GM23338 (cell line): ENCODE measurements around the gene CTNNA2. TPM values are rescaled to one million over a fixed set of nuclear protein-coding genes. Genes with fewer than 3 reads are reported as not detected.

Experiments
- ATAC-seq: fragments of 200-7000 bp; cut with Tn5 transposase; 3 replicates; pipeline ENCODE4 v1.9.1; 2020
- DNase-seq: peaks from one replicate; pipeline ENCODE4 v3.0.0-alpha.2; 2015; ENCODE audit warnings: low spot score
- H2AFZ ChIP-seq: fragments of 200-600 bp; sonication (generic); 2 replicates; pipeline ENCODE4 v1.8.0; 2016; ENCODE audit warnings: antibody characterized with exemption, mild to moderate bottlenecking, moderate library complexity
- H3F3A ChIP-seq: fragments of 200-600 bp; sonication (generic); replicated peaks from 2 replicates; pipeline ENCODE4 v1.8.0; 2017; ENCODE audit warnings: antibody characterized with exemption, mixed run types, low read depth
- H3K27ac ChIP-seq: fragments of 200-600 bp; sonication (generic); 2 replicates; pipeline ENCODE4 v1.6.1; 2016; ENCODE audit warnings: low read depth
- H3K27me3 ChIP-seq: fragments of 200-600 bp; sonication (generic); 2 replicates; pipeline ENCODE4 v1.8.0; 2016; ENCODE audit warnings: mild to moderate bottlenecking, mixed run types, moderate library complexity; ENCODE audit not compliant: insufficient read depth
- H3K36me3 ChIP-seq: fragments of 200-600 bp; sonication (generic); 2 replicates; pipeline ENCODE4 v1.8.0; 2016; ENCODE audit warnings: mild to moderate bottlenecking; ENCODE audit not compliant: insufficient read depth
- H3K4me1 ChIP-seq: fragments of 200-600 bp; sonication (generic); 2 replicates; pipeline ENCODE4 v1.8.0; 2016; ENCODE audit warnings: mild to moderate bottlenecking, moderate library complexity; ENCODE audit not compliant: insufficient read depth
- H3K4me2 ChIP-seq: fragments of 200-600 bp; sonication (generic); 2 replicates; pipeline ENCODE4 v1.7.1; 2017; ENCODE audit warnings: mixed run types
- H3K4me3 ChIP-seq: fragments of 200-600 bp; sonication (generic); 2 replicates; pipeline ENCODE4 v1.6.1; 2016; ENCODE audit warnings: mixed run types
- H3K79me2 ChIP-seq: fragments of 200-600 bp; sonication (generic); replicated peaks from 2 replicates; pipeline ENCODE4 v1.8.0; 2017; ENCODE audit warnings: mild to moderate bottlenecking; ENCODE audit not compliant: insufficient read depth
- H3K9me2 ChIP-seq: fragments of 200-600 bp; sonication (generic); 2 replicates; pipeline ENCODE4 v1.8.0; 2017; ENCODE audit not compliant: insufficient read depth
- H4K20me1 ChIP-seq: fragments of 200-600 bp; sonication (generic); replicated peaks from 2 replicates; pipeline ENCODE4 v1.8.0; 2017; ENCODE audit warnings: mild to moderate bottlenecking; ENCODE audit not compliant: insufficient read depth
- H3K27ac Mint-ChIP-seq: 2 replicates; pipeline ENCODE4 v1.8.0; 2020; ENCODE audit warnings: inconsistent platforms, mild to moderate bottlenecking, moderate library complexity, mixed read lengths
- H3K27me3 Mint-ChIP-seq: 3 replicates; pipeline ENCODE4 v1.8.0; 2022; ENCODE audit warnings: low read depth, mild to moderate bottlenecking, moderate library complexity, mixed read lengths, inconsistent platforms; ENCODE audit not compliant: insufficient read depth, poor library complexity
- H3K36me3 Mint-ChIP-seq: 3 replicates; pipeline ENCODE4 v1.8.0; 2021; ENCODE audit warnings: low read depth, mild to moderate bottlenecking, inconsistent platforms, moderate library complexity, mixed read lengths
- H3K4me1 Mint-ChIP-seq: 3 replicates; pipeline ENCODE4 v1.8.0; 2020; ENCODE audit warnings: mild to moderate bottlenecking, inconsistent platforms, mixed read lengths
- H3K4me3 Mint-ChIP-seq: 3 replicates; pipeline ENCODE4 v1.8.0; 2021; ENCODE audit warnings: moderate library complexity, mild to moderate bottlenecking, inconsistent platforms, mixed read lengths
- H3K9me3 Mint-ChIP-seq: 3 replicates; pipeline ENCODE4 v1.8.0; 2020; ENCODE audit warnings: moderate library complexity, mild to moderate bottlenecking, inconsistent platforms, mixed read lengths
- CREB1 ChIP-seq: fragments of 250-450 bp; sonication (Bioruptor Pico); IDR thresholded peaks from 2 replicates; pipeline ENCODE4 v1.5.0; 2020; ENCODE audit warnings: low read depth, mild to moderate bottlenecking, moderate library complexity
- ETS1 ChIP-seq: IDR thresholded peaks from 2 replicates; pipeline ENCODE4 v1.6.1; 2016; ENCODE audit warnings: antibody characterized with exemption
- EZH2 ChIP-seq: fragments of 200-600 bp; sonication (generic); IDR thresholded peaks from one replicate; pipeline ENCODE4 v1.8.0; 2017; ENCODE audit warnings: antibody characterized with exemption, mild to moderate bottlenecking, low read depth; ENCODE audit not compliant: unreplicated experiment
- EZH2phosphoT487 ChIP-seq: fragments of 200-600 bp; sonication (generic); IDR thresholded peaks from one replicate; pipeline ENCODE4 v1.8.1; 2018; ENCODE audit warnings: antibody characterized with exemption; ENCODE audit not compliant: unreplicated experiment
- JUNB ChIP-seq: IDR thresholded peaks from one replicate; pipeline ENCODE4 v1.6.1; 2016; ENCODE audit warnings: antibody characterized with exemption; ENCODE audit not compliant: unreplicated experiment
- NANOG ChIP-seq: IDR thresholded peaks from 2 replicates; pipeline ENCODE4 v1.6.1; 2016; ENCODE audit warnings: antibody characterized with exemption, borderline replicate concordance
- POLR2AphosphoS5 ChIP-seq: IDR thresholded peaks from 2 replicates; pipeline ENCODE4 v1.6.1; 2016; ENCODE audit warnings: antibody characterized with exemption, low read depth
- REST ChIP-seq: IDR thresholded peaks from one replicate; pipeline ENCODE4 v1.6.1; 2018; ENCODE audit warnings: antibody characterized with exemption; ENCODE audit not compliant: unreplicated experiment
- STAT1 ChIP-seq: IDR thresholded peaks from one replicate; pipeline ENCODE4 v1.6.1; 2016; ENCODE audit warnings: antibody characterized with exemption; ENCODE audit not compliant: unreplicated experiment
- ZNF114 ChIP-seq: fragments of 250-450 bp; sonication (Bioruptor Pico); IDR thresholded peaks from 2 replicates; pipeline ENCODE4 v1.5.0; 2020; ENCODE audit warnings: mild to moderate bottlenecking, moderate library complexity
- ZNF331 ChIP-seq: fragments of 250-450 bp; sonication (Bioruptor Pico); IDR thresholded peaks from 2 replicates; pipeline ENCODE4 v1.5.0; 2020; ENCODE audit warnings: low read depth, mild to moderate bottlenecking, moderate library complexity
- polyA plus RNA-seq: library from polyadenylated mRNA; unstranded; fragments of >200 nt; fragmentation: Nextera tagmentation; extraction: Ambion mirVana; gene quantifications from 2 replicates; pipeline ENCODE4 v1.2.1, GENCODE V29; 2016
- total RNA-seq: library from RNA; depleted of rRNA; stranded (reverse); fragments of >200 nt; shearing (Covaris generic); gene quantifications from 2 replicates; pipeline ENCODE4 v1.2.3, GENCODE V29; 2014
- TF ChIP-seq, protein P1 (sequence below): fragments of 250-450 bp; sonication (Bioruptor Pico); IDR thresholded peaks from 2 replicates; pipeline ENCODE4 v1.5.0; 2020; ENCODE audit warnings: mild to moderate bottlenecking, moderate library complexity
- TF ChIP-seq, protein P2 (sequence below), 2 experiments: fragments of 200-600 bp in 1 of 2; sonication (generic) in 1 of 2; conservative IDR thresholded peaks; 2 replicates each; pipeline versions ENCODE4 v1.5.1 to v1.6.1; 2016 to 2017; ENCODE audit warnings: antibody characterized with exemption in 2 of 2, low read depth in 2 of 2, mild to moderate bottlenecking in 2 of 2, moderate library complexity in 1 of 2

CTNNA2 gene
- total and polyA plus RNA-seq, 2 experiments from 2014 or later, result 6.4 to 15.6 TPM

DNA sequence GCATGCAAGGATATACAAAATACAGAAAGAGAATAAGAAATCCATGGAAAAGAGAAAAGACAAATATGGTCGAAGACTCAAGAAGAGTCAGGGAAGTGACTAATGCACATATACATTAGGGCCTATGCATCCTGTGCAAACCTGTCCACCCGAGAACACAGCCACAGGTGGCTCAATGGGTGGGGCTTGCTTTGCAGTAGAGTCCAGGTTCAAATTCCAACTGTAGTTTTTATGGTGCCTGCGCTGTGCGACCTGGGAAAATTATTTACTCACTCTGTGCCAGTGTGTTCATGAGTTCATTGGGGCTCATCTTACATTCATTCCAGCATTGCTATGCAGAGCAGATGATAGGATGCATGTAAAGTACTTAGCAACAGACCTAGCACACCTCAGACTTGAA is 244.7 kb downstream of the CTNNA2 start:
- ATAC-seq, result no peak
- H3K27ac Mint-ChIP-seq, result no peak overlapping the region

More for the DNA sequence above, 244.7 kb downstream of the CTNNA2 start:
- Mint-ChIP-seq H3K4me1 (peaks cover 15% of the 10 kb centered on the region; the same call in 2 of the 3 replicates), H3K9me3 (no peaks in the 10 kb centered on the region), H3K36me3 (no peaks in the 10 kb centered on the region), H3K27me3 (peaks cover 3% of the 10 kb centered on the region), H3K4me3 (no peak overlapping the region)
- Histone ChIP-seq H3K27ac (no peak overlapping the region), H3K4me2 (no peak overlapping the region), H3K9me2 (0 out of 2 replicates have a peak, but pooled peaks cover 4% of the 10 kb centered on the region), H4K20me1 (no peaks in the 10 kb centered on the region), H3F3A (no peaks in the 10 kb centered on the region), H2AFZ (no peak overlapping the region), H3K36me3 (no peaks in the 10 kb centered on the region), H3K4me3 (no peak overlapping the region), H3K4me1 (0 out of 2 replicates have a peak, but pooled peaks cover 11% of the 10 kb centered on the region), H3K27me3 (no peaks in the 10 kb centered on the region), H3K79me2 (no peaks in the 10 kb centered on the region)
- no peak for TF ChIP-seq STAT1
- TF ChIP-seq ETS1, result no peak
- TF ChIP-seq NANOG, result no peak
- no peak for TF ChIP-seq EZH2
- TF ChIP-seq JUNB, result no peak
- no peak for TF ChIP-seq ZNF331 (CRISPR knock-in tag)
- no peak for TF ChIP-seq ZNF114 (CRISPR knock-in tag)
- TF ChIP-seq EZH2phosphoT487, result no peak
- no peak for TF ChIP-seq CREB1
- no peak for TF ChIP-seq REST
- TF ChIP-seq, protein P1, sequence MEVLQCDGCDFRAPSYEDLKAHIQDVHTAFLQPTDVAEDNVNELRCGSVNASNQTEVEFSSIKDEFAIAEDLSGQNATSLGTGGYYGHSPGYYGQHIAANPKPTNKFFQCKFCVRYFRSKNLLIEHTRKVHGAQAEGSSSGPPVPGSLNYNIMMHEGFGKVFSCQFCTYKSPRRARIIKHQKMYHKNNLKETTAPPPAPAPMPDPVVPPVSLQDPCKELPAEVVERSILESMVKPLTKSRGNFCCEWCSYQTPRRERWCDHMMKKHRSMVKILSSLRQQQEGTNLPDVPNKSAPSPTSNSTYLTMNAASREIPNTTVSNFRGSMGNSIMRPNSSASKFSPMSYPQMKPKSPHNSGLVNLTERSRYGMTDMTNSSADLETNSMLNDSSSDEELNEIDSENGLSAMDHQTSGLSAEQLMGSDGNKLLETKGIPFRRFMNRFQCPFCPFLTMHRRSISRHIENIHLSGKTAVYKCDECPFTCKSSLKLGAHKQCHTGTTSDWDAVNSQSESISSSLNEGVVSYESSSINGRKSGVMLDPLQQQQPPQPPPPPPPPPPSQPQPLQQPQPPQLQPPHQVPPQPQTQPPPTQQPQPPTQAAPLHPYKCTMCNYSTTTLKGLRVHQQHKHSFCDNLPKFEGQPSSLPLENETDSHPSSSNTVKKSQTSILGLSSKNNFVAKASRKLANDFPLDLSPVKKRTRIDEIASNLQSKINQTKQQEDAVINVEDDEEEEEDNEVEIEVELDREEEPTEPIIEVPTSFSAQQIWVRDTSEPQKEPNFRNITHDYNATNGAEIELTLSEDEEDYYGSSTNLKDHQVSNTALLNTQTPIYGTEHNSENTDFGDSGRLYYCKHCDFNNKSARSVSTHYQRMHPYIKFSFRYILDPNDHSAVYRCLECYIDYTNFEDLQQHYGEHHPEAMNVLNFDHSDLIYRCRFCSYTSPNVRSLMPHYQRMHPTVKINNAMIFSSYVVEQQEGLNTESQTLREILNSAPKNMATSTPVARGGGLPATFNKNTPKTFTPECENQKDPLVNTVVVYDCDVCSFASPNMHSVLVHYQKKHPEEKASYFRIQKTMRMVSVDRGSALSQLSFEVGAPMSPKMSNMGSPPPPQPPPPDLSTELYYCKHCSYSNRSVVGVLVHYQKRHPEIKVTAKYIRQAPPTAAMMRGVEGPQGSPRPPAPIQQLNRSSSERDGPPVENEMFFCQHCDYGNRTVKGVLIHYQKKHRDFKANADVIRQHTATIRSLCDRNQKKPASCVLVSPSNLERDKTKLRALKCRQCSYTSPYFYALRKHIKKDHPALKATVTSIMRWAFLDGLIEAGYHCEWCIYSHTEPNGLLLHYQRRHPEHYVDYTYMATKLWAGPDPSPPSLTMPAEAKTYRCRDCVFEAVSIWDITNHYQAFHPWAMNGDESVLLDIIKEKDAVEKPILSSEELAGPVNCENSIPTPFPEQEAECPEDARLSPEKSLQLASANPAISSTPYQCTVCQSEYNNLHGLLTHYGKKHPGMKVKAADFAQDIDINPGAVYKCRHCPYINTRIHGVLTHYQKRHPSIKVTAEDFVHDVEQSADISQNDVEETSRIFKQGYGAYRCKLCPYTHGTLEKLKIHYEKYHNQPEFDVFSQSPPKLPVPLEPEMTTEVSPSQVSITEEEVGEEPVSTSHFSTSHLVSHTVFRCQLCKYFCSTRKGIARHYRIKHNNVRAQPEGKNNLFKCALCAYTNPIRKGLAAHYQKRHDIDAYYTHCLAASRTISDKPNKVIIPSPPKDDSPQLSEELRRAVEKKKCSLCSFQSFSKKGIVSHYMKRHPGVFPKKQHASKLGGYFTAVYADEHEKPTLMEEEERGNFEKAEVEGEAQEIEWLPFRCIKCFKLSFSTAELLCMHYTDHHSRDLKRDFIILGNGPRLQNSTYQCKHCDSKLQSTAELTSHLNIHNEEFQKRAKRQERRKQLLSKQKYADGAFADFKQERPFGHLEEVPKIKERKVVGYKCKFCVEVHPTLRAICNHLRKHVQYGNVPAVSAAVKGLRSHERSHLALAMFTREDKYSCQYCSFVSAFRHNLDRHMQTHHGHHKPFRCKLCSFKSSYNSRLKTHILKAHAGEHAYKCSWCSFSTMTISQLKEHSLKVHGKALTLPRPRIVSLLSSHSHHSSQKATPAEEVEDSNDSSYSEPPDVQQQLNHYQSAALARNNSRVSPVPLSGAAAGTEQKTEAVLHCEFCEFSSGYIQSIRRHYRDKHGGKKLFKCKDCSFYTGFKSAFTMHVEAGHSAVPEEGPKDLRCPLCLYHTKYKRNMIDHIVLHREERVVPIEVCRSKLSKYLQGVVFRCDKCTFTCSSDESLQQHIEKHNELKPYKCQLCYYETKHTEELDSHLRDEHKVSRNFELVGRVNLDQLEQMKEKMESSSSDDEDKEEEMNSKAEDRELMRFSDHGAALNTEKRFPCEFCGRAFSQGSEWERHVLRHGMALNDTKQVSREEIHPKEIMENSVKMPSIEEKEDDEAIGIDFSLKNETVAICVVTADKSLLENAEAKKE (CRISPR knock-in tag), result no peak
- TF ChIP-seq, protein P2, sequence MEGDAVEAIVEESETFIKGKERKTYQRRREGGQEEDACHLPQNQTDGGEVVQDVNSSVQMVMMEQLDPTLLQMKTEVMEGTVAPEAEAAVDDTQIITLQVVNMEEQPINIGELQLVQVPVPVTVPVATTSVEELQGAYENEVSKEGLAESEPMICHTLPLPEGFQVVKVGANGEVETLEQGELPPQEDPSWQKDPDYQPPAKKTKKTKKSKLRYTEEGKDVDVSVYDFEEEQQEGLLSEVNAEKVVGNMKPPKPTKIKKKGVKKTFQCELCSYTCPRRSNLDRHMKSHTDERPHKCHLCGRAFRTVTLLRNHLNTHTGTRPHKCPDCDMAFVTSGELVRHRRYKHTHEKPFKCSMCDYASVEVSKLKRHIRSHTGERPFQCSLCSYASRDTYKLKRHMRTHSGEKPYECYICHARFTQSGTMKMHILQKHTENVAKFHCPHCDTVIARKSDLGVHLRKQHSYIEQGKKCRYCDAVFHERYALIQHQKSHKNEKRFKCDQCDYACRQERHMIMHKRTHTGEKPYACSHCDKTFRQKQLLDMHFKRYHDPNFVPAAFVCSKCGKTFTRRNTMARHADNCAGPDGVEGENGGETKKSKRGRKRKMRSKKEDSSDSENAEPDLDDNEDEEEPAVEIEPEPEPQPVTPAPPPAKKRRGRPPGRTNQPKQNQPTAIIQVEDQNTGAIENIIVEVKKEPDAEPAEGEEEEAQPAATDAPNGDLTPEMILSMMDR (conservative IDR thresholded peaks at IDR 0.05; ENCODE audit: low read depth in 2 of 2), result no peak
- TF ChIP-seq POLR2AphosphoS5, result no peak
- no peak for DNase-seq
